ENCODE measurements around the gene DEFB115.
"Not testable (repeated sequence)": the region's sequence is repeated elsewhere in the genome, so short reads cannot be mapped to it uniquely, and the experiment has no call there.

The DEFB115 gene, protein sequence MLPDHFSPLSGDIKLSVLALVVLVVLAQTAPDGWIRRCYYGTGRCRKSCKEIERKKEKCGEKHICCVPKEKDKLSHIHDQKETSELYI

DNA sequence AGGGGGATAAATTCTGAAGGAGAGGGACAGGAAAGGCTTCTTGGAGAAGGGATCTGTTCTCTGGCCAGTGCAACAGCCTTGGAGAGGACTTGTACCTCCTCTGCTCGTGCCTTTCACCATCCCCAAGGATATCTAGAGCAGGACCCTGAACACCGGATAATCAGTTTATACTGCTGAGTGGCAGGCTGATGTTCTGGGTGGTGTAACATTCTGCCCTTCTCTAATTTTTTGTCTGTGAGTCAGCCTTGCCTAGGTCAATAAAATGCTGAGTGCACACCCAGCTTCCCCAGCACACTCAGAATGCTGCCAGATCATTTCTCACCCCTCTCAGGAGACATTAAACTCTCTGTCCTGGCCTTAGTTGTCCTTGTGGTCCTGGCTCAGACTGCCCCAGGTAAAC, at the start of gene DEFB115:
DEFB115 (plus strand) TSS at position 301 of the 400 bp plus-strand sequence; CDS start at position 301, 0 bp downstream.
- no peak for DNase-seq

DNA sequence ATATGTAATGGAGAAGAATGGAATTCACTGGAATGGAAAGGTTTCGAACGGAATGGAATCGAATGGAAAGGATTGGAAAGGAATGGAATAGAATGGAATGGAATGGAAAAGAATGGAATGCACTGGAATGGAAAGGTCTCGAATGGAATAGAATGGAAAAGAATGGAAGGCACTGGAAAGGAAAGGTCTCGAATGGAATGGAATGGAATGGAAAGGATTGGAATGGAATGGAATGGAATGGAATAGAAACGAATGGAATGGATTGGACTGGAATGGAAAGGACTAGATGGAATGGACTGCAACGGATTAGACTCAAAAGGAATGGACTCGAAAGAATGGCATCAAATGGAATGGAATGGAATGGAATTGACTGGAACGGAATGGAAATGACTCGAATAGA, 20.5 kb upstream of the DEFB115 start:
- DNase-seq = no peak

DNA sequence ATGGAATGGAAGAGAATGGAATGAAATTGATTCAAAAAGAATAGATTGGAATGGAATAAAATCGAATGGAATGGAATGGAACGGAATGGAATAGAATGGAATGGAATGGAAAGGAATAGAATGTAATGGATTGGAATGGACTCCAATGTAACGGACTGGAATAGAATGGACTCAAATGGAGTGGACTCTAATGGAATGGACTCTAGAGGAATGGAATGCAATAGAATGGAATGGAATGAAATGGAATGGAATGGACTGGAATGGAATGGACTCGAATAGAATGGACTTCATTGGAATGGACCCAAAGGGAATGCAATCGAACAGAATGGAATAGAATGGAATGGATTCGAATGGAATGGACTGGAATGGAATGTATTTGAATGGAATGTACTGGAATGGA, 19.7 kb upstream of the DEFB115 start:
- DNase-seq = no peak

- no peak for DNase-seq
These were observed 18.3 kb upstream of the DEFB115 start for GRCh38 chr20:31239139-31239538.

GRCh38 chr20:31256959-31257358, 505 bp upstream of the DEFB115 start:
- DNase-seq = no peak

DNA sequence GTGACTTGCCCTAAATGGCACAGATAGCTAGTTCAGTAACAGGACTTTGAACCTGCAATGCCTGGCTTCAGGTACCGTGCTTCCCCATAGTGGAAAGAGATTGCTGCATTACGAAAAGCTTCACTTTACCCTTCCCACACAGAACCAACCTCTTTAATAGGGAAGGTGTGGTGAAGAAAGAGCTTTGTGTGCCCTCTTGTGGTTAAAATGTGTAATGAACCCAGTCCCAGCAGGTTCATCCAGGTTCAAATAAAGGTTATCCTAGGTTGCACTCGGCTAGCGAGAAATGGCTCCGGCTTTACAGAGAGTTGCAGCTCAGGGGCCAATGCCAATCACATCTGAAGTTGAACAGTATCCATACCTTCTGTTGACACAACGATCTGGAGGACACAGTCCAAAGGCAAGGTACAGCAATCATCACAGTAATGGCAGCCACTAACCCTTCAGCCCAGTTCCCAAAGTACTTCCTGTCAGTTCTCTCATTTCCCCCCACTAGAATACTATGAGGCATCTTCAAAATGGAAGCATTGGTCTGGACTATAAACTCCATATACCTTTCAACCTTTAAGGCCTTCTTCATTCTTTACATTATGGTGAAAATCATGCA, 3.0 kb downstream of the DEFB115 start:
- DNase-seq = no peak

DNA sequence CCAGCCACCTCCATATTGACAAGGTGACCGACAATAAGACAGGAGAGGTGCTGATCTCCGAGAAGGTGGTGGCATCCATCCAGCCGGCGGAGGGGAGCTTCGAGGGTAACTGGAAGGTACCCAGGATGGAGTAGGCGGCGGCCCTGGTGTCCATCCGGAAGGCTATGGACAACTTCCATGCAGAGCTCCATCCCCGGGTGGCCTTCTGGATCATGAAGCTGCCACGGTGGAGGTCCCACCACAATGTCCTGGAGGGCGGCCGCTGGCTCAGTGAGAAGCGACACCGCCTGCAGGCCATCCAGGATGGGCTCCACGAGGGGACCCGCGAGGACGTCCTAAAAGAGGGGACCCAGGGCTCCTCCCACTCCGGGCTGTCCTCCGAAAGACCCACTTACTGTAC, 17.0 kb downstream of the DEFB115 start:
- DNase-seq = no peak

GRCh38 chr20:31278178-31278577, 20.7 kb downstream of the DEFB115 start:
- DNase-seq = no peak

GRCh38 chr20:31284964-31285363, 27.5 kb downstream of the DEFB115 start:
- DNase-seq = not testable (repeated sequence)

- DNase-seq = no peak
These were observed 51.2 kb downstream of the DEFB115 start, which contains the start of gene DEFB116 for GRCh38 chr20:31308535-31309162. Gene DEFB116 (minus strand): TSS chr20:31308585. CDS start chr20:31308585, 0 bp downstream.
